IPS-NIHi7 (cell line): ENCODE data around the gene BZW1.
"Not testable (repeated sequence)": the region's sequence is repeated elsewhere in the genome, so short reads cannot be mapped to it uniquely, and the experiment has no call there.

Experiments used
- DNase-seq: peaks from one replicate; pipeline ENCODE4 v3.0.0; 2012; ENCODE audit warnings: mixed read lengths; ENCODE audit errors: extremely low spot score

BZW1 gene

DNA sequence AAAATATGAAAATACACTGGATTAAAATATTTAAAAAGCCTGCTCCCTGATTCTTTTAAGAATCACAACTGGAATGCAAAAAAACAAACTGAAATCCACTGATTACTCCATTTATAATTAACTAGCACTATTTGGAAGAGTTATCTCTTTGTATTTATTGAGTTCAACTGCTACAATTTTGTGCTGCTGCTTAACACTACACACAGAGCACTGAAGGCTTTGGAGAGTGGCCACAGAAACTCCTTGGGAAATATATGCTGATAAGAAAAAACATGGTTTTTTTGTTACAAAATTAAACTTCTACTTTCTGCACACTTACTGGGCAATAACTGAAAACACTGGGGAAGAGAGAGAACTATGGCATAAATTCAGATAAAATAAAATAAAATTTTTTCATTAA lies 19.8 kb upstream of the BZW1 start:
- DNase-seq, result no peak

GRCh38 chr2:200794143-200794542 lies 17.6 kb upstream of the BZW1 start:
- DNase-seq, result no peak

DNA sequence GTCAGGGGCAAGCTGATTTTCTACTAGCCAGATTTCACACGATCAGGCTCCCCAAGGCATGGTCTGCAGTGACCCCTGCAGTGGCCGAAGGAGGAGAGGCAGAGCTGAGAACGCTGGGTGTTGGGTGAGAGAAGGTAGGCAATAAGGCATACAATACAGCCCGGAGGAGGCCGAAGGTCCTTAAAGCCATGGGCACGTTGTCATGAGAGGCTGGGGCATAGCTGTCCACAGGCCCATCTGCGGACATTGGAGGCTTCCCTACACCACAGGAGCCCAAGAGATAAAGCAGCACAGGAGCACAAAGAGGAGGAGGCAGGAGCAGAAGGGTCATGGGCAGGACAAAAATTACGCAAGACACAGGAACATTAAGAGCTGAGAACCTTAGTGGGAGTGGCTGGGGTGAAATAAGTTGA lies 16.7 kb upstream of the BZW1 start:
- DNase-seq, result peak; percentile 34

- DNase-seq, result no peak
These were observed 15.1 kb upstream of the BZW1 start for GRCh38 chr2:200796561-200796960.

- no peak for DNase-seq
These were observed 14.4 kb upstream of the BZW1 start for GRCh38 chr2:200797242-200797770.

GRCh38 chr2:200798514-200798913 lies 13.2 kb upstream of the BZW1 start:
- DNase-seq, result no peak

DNA sequence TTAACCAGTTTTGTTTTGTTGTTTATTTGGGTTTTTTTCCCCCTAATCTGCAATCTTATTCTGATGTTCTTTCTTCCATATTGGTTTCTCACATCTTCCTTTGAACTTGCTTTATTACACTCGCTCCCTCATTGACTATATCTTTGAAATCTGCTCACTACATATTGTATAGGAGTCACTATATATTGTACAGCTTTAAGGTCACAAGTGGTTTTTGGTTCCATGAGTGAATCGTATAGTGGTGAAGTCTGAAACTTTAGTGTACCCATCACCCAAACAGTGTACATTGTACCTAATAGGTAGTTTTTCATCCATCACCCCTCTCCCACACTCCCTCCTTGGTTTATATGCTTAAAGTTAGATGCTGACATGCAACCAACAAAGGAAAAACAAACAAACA lies 11.3 kb upstream of the BZW1 start:
- DNase-seq, result no peak

DNA sequence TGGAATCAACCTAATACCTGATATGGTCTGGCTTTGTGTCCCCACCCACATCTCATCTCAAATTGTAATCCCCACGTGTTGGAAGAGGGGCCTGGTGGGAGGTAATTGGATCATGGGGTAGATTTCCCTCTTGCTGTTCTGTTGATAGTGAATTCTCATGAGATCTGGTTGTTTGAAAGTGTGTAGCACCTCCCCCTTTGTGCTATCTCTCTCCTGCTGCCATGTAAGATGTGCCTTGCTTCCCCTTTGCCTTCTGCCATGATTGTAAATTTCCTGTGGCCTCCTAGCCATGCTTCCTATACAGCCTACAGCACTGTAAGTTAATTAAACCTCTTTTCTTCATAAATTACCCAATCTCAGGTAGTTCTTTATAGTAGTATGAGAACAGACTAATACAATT lies 10.3 kb upstream of the BZW1 start:
- DNase-seq, result not testable (repeated sequence)

DNA sequence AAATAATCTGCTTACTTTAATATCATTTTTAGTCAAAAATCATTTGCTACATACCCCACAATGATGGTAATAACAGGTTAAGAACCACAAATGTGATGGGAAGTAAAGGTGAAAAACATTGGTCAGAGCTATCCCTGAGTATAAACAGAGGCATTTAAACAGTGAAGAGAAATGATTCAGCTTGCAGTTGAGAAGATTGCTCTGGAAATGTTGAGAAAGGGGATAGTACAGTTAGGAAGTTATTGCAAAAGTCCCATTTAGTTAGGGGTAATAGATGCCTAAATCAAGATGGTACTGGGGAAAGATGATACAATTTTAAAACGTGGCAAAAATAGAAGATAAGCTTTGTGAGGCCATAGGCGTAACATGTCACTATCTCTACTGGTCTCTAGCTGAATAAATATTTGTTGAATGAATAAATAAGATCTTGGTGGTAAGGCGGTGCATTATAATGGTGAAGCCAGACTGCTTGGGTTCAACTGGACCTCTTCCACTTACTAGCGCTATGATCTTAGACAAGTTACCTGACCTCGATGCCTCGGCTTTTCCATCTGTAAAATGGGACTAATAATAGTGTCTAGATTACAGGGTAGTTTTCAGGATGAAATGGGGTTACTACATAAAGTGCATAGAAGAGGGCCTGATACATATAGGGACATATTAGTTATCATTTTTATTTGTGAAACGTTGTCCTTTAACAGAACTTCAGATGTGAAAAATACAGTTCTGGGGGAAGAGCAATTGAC lies 2.0 kb upstream of the BZW1 start:
- no peak for DNase-seq

DNA sequence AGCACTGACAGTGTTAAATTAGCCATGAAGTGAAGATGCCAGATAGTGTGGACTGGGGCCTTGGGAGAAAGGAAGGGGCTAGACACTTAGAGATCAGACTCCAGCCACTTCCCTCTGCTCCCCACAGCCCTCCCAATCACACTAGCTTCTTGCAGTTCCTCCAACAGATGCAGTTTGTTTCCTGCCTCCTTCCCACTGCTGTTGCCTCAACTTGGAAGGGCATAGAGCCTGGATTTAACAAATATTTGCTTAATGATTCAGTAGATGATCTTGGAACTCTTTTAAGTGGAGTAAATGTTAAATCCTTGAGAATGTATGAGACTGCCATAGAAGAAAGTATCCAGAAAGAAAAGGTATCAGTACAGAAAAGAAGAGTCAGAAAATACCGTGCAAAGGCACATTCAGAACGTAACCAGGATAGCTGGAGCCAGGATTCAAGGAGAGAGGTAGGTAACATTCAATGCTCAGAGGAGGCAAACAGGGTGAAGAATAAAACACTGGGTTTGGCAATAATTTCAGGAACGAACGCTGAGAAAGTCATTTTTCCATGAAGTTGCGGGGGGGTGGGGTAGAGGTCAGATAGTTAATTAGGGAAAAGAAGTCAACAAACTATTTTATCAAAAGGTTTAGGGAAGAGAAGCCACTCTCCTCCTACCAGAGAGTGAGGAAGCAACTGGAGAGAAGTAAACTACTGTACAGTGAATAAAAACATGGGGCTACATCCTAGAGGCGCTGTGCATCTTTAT lies 1.3 kb upstream of the BZW1 start:
- DNase-seq, result no peak

- no peak for DNase-seq
These were observed 745 bp upstream of the BZW1 start for GRCh38 chr2:200810998-200811332.

- DNase-seq, result peak; percentile 41
These were observed 662 bp downstream of the BZW1 start for GRCh38 chr2:200812122-200813022.

GRCh38 chr2:200814276-200814815 lies 2.6 kb downstream of the BZW1 start:
- DNase-seq, result no peak

- no peak for DNase-seq
These were observed 3.2 kb downstream of the BZW1 start for GRCh38 chr2:200814917-200815316.

DNA sequence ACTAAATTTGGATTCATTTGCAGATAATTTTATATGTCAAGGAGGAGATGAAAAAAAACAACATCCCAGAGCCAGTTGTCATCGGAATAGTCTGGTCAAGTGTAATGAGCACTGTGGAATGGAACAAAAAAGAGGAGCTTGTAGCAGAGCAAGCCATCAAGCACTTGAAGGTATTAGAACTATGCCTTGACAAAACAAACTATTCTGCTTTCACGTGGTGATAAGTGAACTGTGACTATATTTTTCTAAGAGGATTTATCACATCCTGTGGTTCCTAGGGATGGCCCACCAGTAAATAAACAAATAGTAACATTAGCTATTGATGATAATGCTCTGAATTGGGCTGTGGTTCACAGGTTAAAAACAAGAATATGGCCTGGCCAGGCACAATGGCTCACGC lies 7.0 kb downstream of the BZW1 start:
- DNase-seq, result not testable (repeated sequence)

DNA sequence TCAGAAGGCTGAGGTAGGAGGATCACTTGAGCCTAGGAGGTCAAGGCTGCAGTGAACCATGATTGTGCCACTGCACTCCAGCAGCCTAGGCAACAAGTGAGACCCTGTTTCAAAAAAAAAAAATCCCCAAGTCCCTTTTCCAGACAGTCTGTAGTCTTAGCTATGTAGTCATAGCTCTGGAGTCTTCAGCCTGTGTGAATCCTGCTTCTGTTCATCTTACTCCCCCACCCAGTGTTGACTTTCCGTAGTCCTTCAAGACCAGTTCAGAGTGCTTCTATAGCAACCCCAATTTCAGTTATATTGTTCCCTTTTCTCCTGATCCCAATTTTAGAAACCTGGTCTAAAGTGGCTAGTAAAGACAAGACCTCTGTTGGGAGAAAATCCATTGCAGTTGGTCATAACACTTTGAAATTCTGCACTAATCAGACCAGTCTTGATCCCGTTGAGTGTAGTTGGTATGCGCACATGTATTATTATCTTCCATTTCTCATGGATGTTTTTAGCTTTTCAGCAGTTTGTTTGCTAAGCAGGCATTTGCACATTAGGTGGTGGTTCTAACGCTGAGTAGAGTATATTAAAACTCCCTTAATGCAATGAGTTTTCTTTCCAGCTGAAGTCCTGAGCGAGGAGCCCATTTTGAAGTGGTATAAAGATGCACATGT lies 9.0 kb downstream of the BZW1 start:
- DNase-seq, result no peak

DNA sequence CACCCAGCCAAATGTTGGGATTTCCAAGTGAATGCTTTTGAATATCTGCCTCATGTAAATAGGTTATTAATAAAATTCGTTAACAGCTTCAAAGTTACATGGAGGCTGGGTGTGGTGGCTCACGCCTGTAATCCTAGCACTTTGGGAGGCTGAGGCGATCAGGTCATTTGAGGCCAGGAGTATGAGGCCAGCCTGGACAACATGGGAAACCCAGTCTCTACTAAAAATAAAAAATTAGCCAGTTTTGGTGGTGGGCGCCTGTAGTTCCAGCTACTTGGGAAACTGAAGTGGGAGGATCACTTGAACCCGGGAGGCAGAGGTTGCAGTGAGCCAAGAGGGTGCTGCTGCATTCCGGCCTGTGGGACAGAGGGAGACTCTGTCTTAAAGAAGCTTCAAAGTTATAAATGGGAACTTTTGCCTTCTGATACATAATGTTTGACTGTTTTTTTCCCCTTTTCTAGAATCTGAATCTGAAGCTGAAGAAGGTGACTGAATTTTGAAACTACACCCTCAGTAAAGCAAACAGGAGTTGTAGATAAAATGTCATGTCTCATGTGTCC lies 10.1 kb downstream of the BZW1 start:
- no peak for DNase-seq

DNA sequence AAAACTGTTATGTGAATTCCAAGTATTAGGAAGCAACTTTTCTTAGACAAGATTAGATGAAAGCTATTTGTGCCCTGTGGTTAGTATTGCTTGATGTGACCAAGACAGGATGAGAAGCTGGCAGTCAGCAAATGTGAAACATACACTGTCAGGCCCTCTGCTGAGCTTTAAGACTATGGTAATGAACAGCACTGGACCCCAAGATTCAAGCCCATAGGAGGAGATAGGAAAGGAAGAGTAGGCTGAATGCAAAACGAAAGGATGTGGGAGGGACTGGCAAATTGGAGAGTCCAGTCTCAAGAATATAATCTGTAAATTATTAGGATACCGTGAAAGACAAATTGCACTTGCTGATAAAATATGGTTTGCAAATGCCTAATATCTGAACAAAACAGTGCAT lies 16.4 kb downstream of the BZW1 start:
- DNase-seq, result no peak

- no peak for DNase-seq
These were observed 17.0 kb downstream of the BZW1 start for GRCh38 chr2:200828572-200829257.

DNA sequence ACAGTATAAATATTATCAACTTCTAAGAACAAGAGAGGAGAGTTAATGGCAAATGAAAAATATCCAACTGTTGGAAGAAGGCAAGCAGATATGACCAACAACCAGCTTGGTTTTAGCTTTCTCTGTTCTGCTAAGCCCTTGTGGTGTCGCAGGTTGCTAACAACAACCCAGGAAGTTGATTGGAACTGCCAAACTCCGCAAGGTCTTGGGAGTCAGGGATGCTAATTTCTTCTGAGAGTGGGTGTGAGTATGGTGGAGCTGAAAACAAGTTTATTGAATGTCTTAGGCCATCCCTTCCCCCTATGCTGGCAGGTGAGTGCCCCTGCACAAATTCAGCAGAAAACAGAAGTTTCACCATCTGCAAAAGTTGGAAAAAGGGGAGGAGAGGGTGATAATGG lies 17.5 kb downstream of the BZW1 start:
- peak; percentile 40 for DNase-seq
